PFSK-1 (cell line): Measurements from ENCODE around the gene VPS52.

Experiments used
- POLR2AphosphoS5 ChIP-seq: IDR thresholded peaks from 2 replicates; pipeline ENCODE4 v1.6.1; 2012; ENCODE audit warnings: low read depth, mild to moderate bottlenecking, control low read depth, low read length, moderate library complexity
- REST ChIP-seq, 2 experiments: IDR thresholded peaks; 2 replicates each; pipeline versions ENCODE4 v1.6.1 to v1.8.0; 2011 to 2012; ENCODE audit warnings: low read depth in 2 of 2, low read length in 2 of 2, control low read depth in 1 of 2, inconsistent platforms in 1 of 2, mild to moderate bottlenecking in 1 of 2, moderate library complexity in 1 of 2; ENCODE audit not compliant: insufficient read depth in 1 of 2
- SIN3A ChIP-seq: IDR thresholded peaks from 2 replicates; pipeline ENCODE4 v1.6.1; 2012; ENCODE audit warnings: mild to moderate bottlenecking, low read length, moderate library complexity, borderline replicate concordance; ENCODE audit not compliant: insufficient read depth
- TAF1 ChIP-seq: IDR thresholded peaks from 2 replicates; pipeline ENCODE4 v1.6.1; 2012; ENCODE audit warnings: low read length, control low read depth, borderline replicate concordance; ENCODE audit not compliant: insufficient read depth

- no peak; the same call in 1 of the 2 replicates for TF ChIP-seq POLR2AphosphoS5
- no peak for TF ChIP-seq REST (IDR thresholded peaks at IDR 0.05; ENCODE audit: insufficient read depth in 1 of 2, low read depth in 2 of 2, low read length in 2 of 2)
- TF ChIP-seq TAF1 = no peak
- TF ChIP-seq SIN3A = no peak
Observed at GRCh38 chr6:33314943-33315792, 43.5 kb upstream of the VPS52 start.
